ENCODE results near the gene CCL18. TPM values are rescaled to one million over a fixed set of nuclear protein-coding genes. Genes with fewer than 3 reads are reported as not detected.

Gene CCL18
- total and polyA plus RNA-seq, 4 experiments from 2014 or later: not detected

- H3K4me1 ChIP-seq (ENCODE audit: insufficient read depth, low read length): no peaks in the 10 kb centered on the region
- no peaks in the 10 kb centered on the region for H3K27me3 ChIP-seq (ENCODE audit: insufficient read depth, low read length)
- ChIA-PET POLR2A (ENCODE audit: partially characterized antibody) (no interaction called here), CTCF (ENCODE audit: partially characterized antibody) (no interaction called here)
- Mint-ChIP-seq H3K27ac (no peak overlapping the region), H3K36me3 (no peaks in the 10 kb centered on the region), H3K4me3 (no peak overlapping the region), H3K9me3 (peaks cover 0 to 9% (median 0%) of the 10 kb centered on the region in 8 donors), H3K4me1 (no peaks in the 10 kb centered on the region), H3K27me3 (peaks cover 9 to 21% of the 10 kb centered on the region in 2 donors)
- DNase-seq: no peak
- H3K4me3 ChIP-seq (ENCODE audit: low read length in 2 of 2): no peak overlapping the region
- intact Hi-C loops (cut with micrococcal nuclease): no loop called here
- H3K36me3 ChIP-seq (ENCODE audit: insufficient read depth, low read length): no peaks in the 10 kb centered on the region
- H3K9me3 ChIP-seq (ENCODE audit: control insufficient read depth in 1 of 2, low read length in 2 of 2): no peaks in the 10 kb centered on the region
- no peak overlapping the region for H3K27ac ChIP-seq (ENCODE audit: low read depth, low read length)
Observed at GRCh38 chr17:36027761-36028160, 36.3 kb upstream of the CCL18 start.

DNA sequence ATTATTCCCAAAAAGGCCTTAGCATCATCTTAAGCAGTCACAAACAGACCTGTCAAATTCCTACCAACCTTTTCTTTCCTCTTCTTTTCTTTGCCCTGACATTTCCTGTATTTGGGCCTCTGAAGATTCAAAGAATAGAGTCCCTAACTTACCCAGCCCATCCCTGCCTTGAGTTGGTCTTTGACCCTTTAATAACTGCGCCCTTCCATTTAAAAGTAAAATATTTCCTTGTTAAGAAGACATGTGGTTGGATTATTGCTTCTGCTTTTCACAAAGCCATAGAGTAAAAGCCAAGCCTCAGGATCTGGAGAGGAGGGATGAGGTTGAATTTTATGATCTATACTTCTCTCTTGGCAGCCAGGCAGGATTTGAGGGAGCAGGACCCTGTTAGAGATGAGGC, 33.1 kb upstream of the CCL18 start:
- Histone ChIP-seq H3K27ac (ENCODE audit: low read depth, low read length) (no peak overlapping the region), H3K27me3 (ENCODE audit: insufficient read depth, low read length) (no peaks in the 10 kb centered on the region), H3K4me1 (ENCODE audit: insufficient read depth, low read length) (no peaks in the 10 kb centered on the region), H3K36me3 (ENCODE audit: insufficient read depth, low read length) (no peaks in the 10 kb centered on the region), H3K4me3 (ENCODE audit: low read length in 2 of 2) (no peak overlapping the region), H3K9me3 (ENCODE audit: control insufficient read depth in 1 of 2, low read length in 2 of 2) (no peaks in the 10 kb centered on the region)
- no peak for DNase-seq
- H3K4me1 Mint-ChIP-seq: no peaks in the 10 kb centered on the region
- intact Hi-C loops (cut with micrococcal nuclease): no loop called here
- POLR2A ChIA-PET (ENCODE audit: partially characterized antibody): no interaction called here
- H3K4me3 Mint-ChIP-seq: no peak overlapping the region
- peaks cover 9 to 15% of the 10 kb centered on the region in 2 donors for H3K27me3 Mint-ChIP-seq
- H3K27ac Mint-ChIP-seq: no peak overlapping the region
- no peaks in the 10 kb centered on the region for H3K36me3 Mint-ChIP-seq
- CTCF ChIA-PET (ENCODE audit: partially characterized antibody): no interaction called here
- H3K9me3 Mint-ChIP-seq: no peaks in the 10 kb centered on the region

DNA sequence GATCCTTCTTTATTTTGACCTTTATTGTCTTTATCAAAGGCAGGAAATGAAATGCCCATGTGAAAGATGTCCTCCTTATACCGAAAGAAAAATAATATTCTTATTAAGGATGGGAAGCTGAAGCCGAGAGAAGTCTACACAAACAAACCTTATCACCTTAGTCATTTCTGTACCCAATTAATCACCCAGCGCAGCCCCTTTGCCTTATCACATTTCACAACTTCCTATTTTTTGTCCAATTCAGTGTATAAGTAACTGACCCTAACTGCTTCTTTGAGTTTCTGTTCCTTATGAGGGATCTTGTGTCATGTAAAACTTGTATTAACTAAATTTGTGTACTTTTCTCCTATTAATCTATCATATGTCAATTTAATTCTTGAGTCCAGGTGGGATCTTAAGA, 29.9 kb upstream of the CCL18 start:
- no peak for DNase-seq
- Mint-ChIP-seq H3K4me3 (no peak overlapping the region), H3K27me3 (peaks cover 6 to 11% of the 10 kb centered on the region in 2 donors), H3K36me3 (no peaks in the 10 kb centered on the region), H3K4me1 (no peaks in the 10 kb centered on the region), H3K9me3 (no peaks in the 10 kb centered on the region), H3K27ac (no peak overlapping the region)
- ChIA-PET POLR2A (ENCODE audit: partially characterized antibody) (no interaction called here), CTCF (ENCODE audit: partially characterized antibody) (no interaction called here)
- intact Hi-C loops (cut with micrococcal nuclease): no loop called here
- Histone ChIP-seq H3K27ac (ENCODE audit: low read depth, low read length) (no peak overlapping the region), H3K9me3 (ENCODE audit: control insufficient read depth in 1 of 2, low read length in 2 of 2) (no peaks in the 10 kb centered on the region), H3K4me3 (ENCODE audit: low read length in 2 of 2) (no peak overlapping the region), H3K27me3 (ENCODE audit: insufficient read depth, low read length) (no peaks in the 10 kb centered on the region), H3K36me3 (ENCODE audit: insufficient read depth, low read length) (no peaks in the 10 kb centered on the region), H3K4me1 (ENCODE audit: insufficient read depth, low read length) (no peaks in the 10 kb centered on the region)

GRCh38 chr17:36036235-36036634, 27.8 kb upstream of the CCL18 start:
- Histone ChIP-seq H3K27me3 (ENCODE audit: insufficient read depth, low read length) (no peaks in the 10 kb centered on the region), H3K9me3 (ENCODE audit: control insufficient read depth in 1 of 2, low read length in 2 of 2) (no peaks in the 10 kb centered on the region), H3K27ac (ENCODE audit: low read depth, low read length) (no peak overlapping the region), H3K36me3 (ENCODE audit: insufficient read depth, low read length) (no peaks in the 10 kb centered on the region), H3K4me3 (ENCODE audit: low read length in 2 of 2) (no peak overlapping the region), H3K4me1 (ENCODE audit: insufficient read depth, low read length) (no peaks in the 10 kb centered on the region)
- Mint-ChIP-seq H3K27ac (no peak overlapping the region), H3K27me3 (peaks cover 2 to 7% of the 10 kb centered on the region in 2 donors), H3K4me1 (no peaks in the 10 kb centered on the region), H3K4me3 (no peak overlapping the region), H3K9me3 (no peaks in the 10 kb centered on the region), H3K36me3 (no peaks in the 10 kb centered on the region)
- DNase-seq: no peak
- intact Hi-C loops (cut with micrococcal nuclease): no loop called here
- CTCF ChIA-PET (ENCODE audit: partially characterized antibody): no interaction called here
- POLR2A ChIA-PET (ENCODE audit: partially characterized antibody): no interaction called here

GRCh38 chr17:36048066-36048465, 16.0 kb upstream of the CCL18 start:
- intact Hi-C loops (cut with micrococcal nuclease): no loop called here
- Mint-ChIP-seq H3K4me3 (no peak overlapping the region), H3K27me3 (peaks cover 7 to 26% of the 10 kb centered on the region in 2 donors), H3K27ac (no peak overlapping the region), H3K9me3 (peaks cover 4 to 55% (median 35%) of the 10 kb centered on the region in 8 donors), H3K4me1 (no peaks in the 10 kb centered on the region), H3K36me3 (peaks cover 4 to 12% of the 10 kb centered on the region in 2 donors)
- no peaks in the 10 kb centered on the region for H3K36me3 ChIP-seq (ENCODE audit: insufficient read depth, low read length)
- H3K27me3 ChIP-seq (ENCODE audit: insufficient read depth, low read length): no peaks in the 10 kb centered on the region
- H3K4me3 ChIP-seq (ENCODE audit: low read length in 2 of 2): no peak overlapping the region
- CTCF ChIA-PET (ENCODE audit: partially characterized antibody): no interaction called here
- no peaks in the 10 kb centered on the region for H3K9me3 ChIP-seq (ENCODE audit: control insufficient read depth in 1 of 2, low read length in 2 of 2)
- POLR2A ChIA-PET (ENCODE audit: partially characterized antibody): no interaction called here
- H3K4me1 ChIP-seq (ENCODE audit: insufficient read depth, low read length): no peaks in the 10 kb centered on the region
- H3K27ac ChIP-seq (ENCODE audit: low read depth, low read length): no peak overlapping the region
- no peak for DNase-seq

DNA sequence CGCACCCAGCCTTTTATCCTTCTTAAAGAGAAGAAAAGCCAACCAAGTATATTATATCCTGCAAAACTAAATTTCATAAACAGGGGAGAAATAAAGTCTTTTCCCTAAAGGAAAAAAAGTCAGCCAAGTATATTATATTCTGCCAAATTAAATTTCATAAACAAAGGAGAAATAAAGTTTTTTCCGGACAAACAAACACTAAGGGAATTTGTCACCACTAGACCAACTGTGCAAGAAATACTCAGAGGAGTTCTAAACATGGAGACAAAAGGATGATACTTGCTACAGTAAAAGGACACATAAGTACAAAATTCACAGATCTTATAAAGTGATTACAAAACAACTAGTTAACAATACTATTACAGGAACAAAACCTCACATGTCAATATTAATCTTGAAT, 14.4 kb upstream of the CCL18 start:
- Mint-ChIP-seq H3K9me3 (peaks cover 4 to 51% (median 34%) of the 10 kb centered on the region in 8 donors), H3K27me3 (peaks cover 7 to 21% of the 10 kb centered on the region in 2 donors), H3K36me3 (peaks cover 4 to 12% of the 10 kb centered on the region in 2 donors), H3K4me1 (no peaks in the 10 kb centered on the region), H3K27ac (no peak overlapping the region), H3K4me3 (no peak overlapping the region)
- no peak overlapping the region for H3K4me3 ChIP-seq (ENCODE audit: low read length in 2 of 2)
- no peak overlapping the region for H3K27ac ChIP-seq (ENCODE audit: low read depth, low read length)
- ChIA-PET CTCF (ENCODE audit: partially characterized antibody) (no interaction called here), POLR2A (ENCODE audit: partially characterized antibody) (no interaction called here)
- H3K9me3 ChIP-seq (ENCODE audit: control insufficient read depth in 1 of 2, low read length in 2 of 2): no peaks in the 10 kb centered on the region
- DNase-seq: no peak
- H3K27me3 ChIP-seq (ENCODE audit: insufficient read depth, low read length): no peaks in the 10 kb centered on the region
- intact Hi-C loops (cut with micrococcal nuclease): no loop called here
- H3K4me1 ChIP-seq (ENCODE audit: insufficient read depth, low read length): no peaks in the 10 kb centered on the region
- no peaks in the 10 kb centered on the region for H3K36me3 ChIP-seq (ENCODE audit: insufficient read depth, low read length)

DNA sequence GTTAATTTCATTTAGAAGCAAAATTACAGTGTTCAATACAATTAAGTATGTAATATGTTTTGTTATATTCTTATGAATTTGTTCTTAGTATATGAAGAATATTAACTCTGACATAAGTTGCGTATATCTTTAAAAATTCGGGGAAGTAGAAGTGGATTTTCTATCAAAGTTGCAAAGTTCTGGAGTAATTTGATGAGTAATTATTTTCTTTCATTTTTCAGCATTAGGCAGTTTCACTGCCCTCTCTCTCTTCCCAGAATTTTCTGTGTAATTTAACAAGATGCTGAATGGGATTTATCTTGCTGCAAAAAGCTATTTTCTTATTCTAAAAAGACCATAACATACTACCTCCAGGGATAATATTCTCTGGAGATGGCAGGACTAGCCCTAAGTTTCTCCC, 8.9 kb upstream of the CCL18 start:
- peaks cover 1 to 20% (median 10%) of the 10 kb centered on the region in 8 donors for H3K9me3 Mint-ChIP-seq
- no peak overlapping the region for H3K4me3 Mint-ChIP-seq
- ChIA-PET POLR2A (ENCODE audit: partially characterized antibody) (no interaction called here), CTCF (ENCODE audit: partially characterized antibody) (no interaction called here)
- H3K27ac Mint-ChIP-seq: no peak overlapping the region
- H3K27me3 ChIP-seq (ENCODE audit: insufficient read depth, low read length): no peaks in the 10 kb centered on the region
- H3K36me3 Mint-ChIP-seq: peaks cover 0 to 7% of the 10 kb centered on the region in 2 donors
- DNase-seq: no peak
- H3K4me3 ChIP-seq (ENCODE audit: low read length in 2 of 2): no peak overlapping the region
- H3K4me1 Mint-ChIP-seq: no peaks in the 10 kb centered on the region
- no peaks in the 10 kb centered on the region for H3K36me3 ChIP-seq (ENCODE audit: insufficient read depth, low read length)
- no peak overlapping the region for H3K27ac ChIP-seq (ENCODE audit: low read depth, low read length)
- H3K4me1 ChIP-seq (ENCODE audit: insufficient read depth, low read length): no peaks in the 10 kb centered on the region
- intact Hi-C loops (cut with micrococcal nuclease): no loop called here
- H3K9me3 ChIP-seq (ENCODE audit: control insufficient read depth in 1 of 2, low read length in 2 of 2): no peaks in the 10 kb centered on the region
- peaks cover 10% of the 10 kb centered on the region in 2 donors for H3K27me3 Mint-ChIP-seq

- POLR2A ChIA-PET (ENCODE audit: partially characterized antibody): no interaction called here
- Histone ChIP-seq H3K36me3 (ENCODE audit: insufficient read depth, low read length) (no peaks in the 10 kb centered on the region), H3K4me3 (ENCODE audit: low read length in 2 of 2) (no peak overlapping the region), H3K9me3 (ENCODE audit: control insufficient read depth in 1 of 2, low read length in 2 of 2) (no peaks in the 10 kb centered on the region), H3K27ac (ENCODE audit: low read depth, low read length) (no peak overlapping the region), H3K27me3 (ENCODE audit: insufficient read depth, low read length) (no peaks in the 10 kb centered on the region), H3K4me1 (ENCODE audit: insufficient read depth, low read length) (no peaks in the 10 kb centered on the region)
- H3K27ac Mint-ChIP-seq: no peak overlapping the region
- H3K36me3 Mint-ChIP-seq: peaks cover 0 to 5% of the 10 kb centered on the region in 2 donors
- H3K27me3 Mint-ChIP-seq: peaks cover 9% of the 10 kb centered on the region in 2 donors
- peaks cover 0 to 15% (median 6%) of the 10 kb centered on the region in 8 donors for H3K9me3 Mint-ChIP-seq
- CTCF ChIA-PET (ENCODE audit: partially characterized antibody): interaction anchor here (1.4 to 2.1 kb wide), 2 partner anchors 15 to 17 kb away, joined by 3 to 7 read pairs; no protein-coding TSS in a partner anchor
- intact Hi-C loops (cut with micrococcal nuclease): no loop called here
- H3K4me1 Mint-ChIP-seq: no peaks in the 10 kb centered on the region
- DNase-seq: no peak
- no peak overlapping the region for H3K4me3 Mint-ChIP-seq
Observed at GRCh38 chr17:36055921-36056520, 8.1 kb upstream of the CCL18 start.
